Glutamatergic neuron (in vitro differentiated cells): ENCODE results near the gene LRGUK. TPM values are rescaled to one million over a fixed set of nuclear protein-coding genes. Genes with fewer than 3 reads are reported as not detected.

ENCODE experiments used
- DNase-seq: peaks from one replicate; pipeline ENCODE4 v3.0.0; 2022
- H3K27ac Mint-ChIP-seq: one replicate; pipeline ENCODE4 v1.8.0; 2020; ENCODE audit warnings: mild to moderate bottlenecking, mixed read lengths, inconsistent platforms; ENCODE audit not compliant: unreplicated experiment
- H3K27me3 Mint-ChIP-seq: one replicate; pipeline ENCODE4 v1.8.0; 2020; ENCODE audit warnings: mild to moderate bottlenecking, moderate library complexity, mixed read lengths, inconsistent platforms; ENCODE audit not compliant: unreplicated experiment
- H3K36me3 Mint-ChIP-seq: one replicate; pipeline ENCODE4 v1.8.0; 2020; ENCODE audit warnings: mild to moderate bottlenecking, mixed read lengths, inconsistent platforms; ENCODE audit not compliant: unreplicated experiment
- H3K4me1 Mint-ChIP-seq: one replicate; pipeline ENCODE4 v1.8.0; 2020; ENCODE audit warnings: mild to moderate bottlenecking, low read depth, mixed read lengths, inconsistent platforms; ENCODE audit not compliant: unreplicated experiment
- H3K4me3 Mint-ChIP-seq: one replicate; pipeline ENCODE4 v1.8.0; 2020; ENCODE audit warnings: mild to moderate bottlenecking, mixed read lengths, inconsistent platforms; ENCODE audit not compliant: unreplicated experiment
- H3K9me3 Mint-ChIP-seq: one replicate; pipeline ENCODE4 v1.8.0; 2020; ENCODE audit warnings: mild to moderate bottlenecking, moderate library complexity, mixed read lengths, inconsistent platforms; ENCODE audit not compliant: unreplicated experiment
- CTCF ChIP-seq: fragments of 200-600 bp; sonication (generic); IDR thresholded peaks from one replicate; pipeline ENCODE4 v1.5.0; 2021; ENCODE audit not compliant: partially characterized antibody, unreplicated experiment
- total RNA-seq: library from RNA; stranded (reverse); fragmentation: NEBNext Ultra II Directional; extraction: Animal tissue kit (Norgen Biotek cat#: 25700); gene quantifications from one replicate; pipeline ENCODE4 v1.2.1, GENCODE V29; 2021; ENCODE audit not compliant: unreplicated experiment

Gene LRGUK
- total RNA-seq, 1 donor from 2014 or later: 0.81 TPM

- Mint-ChIP-seq H3K4me1 (no peaks in the 10 kb centered on the region), H3K9me3 (no peaks in the 10 kb centered on the region), H3K27ac (no peak overlapping the region), H3K36me3 (no peaks in the 10 kb centered on the region), H3K4me3 (no peak overlapping the region), H3K27me3 (peaks cover 3% of the 10 kb centered on the region)
- no peak for TF ChIP-seq CTCF
- DNase-seq: no peak
These were observed 69.3 kb downstream of the LRGUK start for GRCh38 chr7:134196439-134196838.

- Mint-ChIP-seq H3K4me1 (no peaks in the 10 kb centered on the region), H3K9me3 (no peaks in the 10 kb centered on the region), H3K27me3 (peaks cover 3% of the 10 kb centered on the region), H3K36me3 (no peaks in the 10 kb centered on the region), H3K4me3 (no peak overlapping the region), H3K27ac (no peak overlapping the region)
- no peak for TF ChIP-seq CTCF
- no peak for DNase-seq
These were observed 70.2 kb downstream of the LRGUK start for GRCh38 chr7:134197345-134197744.

GRCh38 chr7:134200970-134201369 is 73.8 kb downstream of the LRGUK start:
- Mint-ChIP-seq H3K4me1 (no peaks in the 10 kb centered on the region), H3K27me3 (no peaks in the 10 kb centered on the region), H3K27ac (no peak overlapping the region), H3K36me3 (no peaks in the 10 kb centered on the region), H3K9me3 (no peaks in the 10 kb centered on the region), H3K4me3 (no peak overlapping the region)
- no peak for TF ChIP-seq CTCF
- DNase-seq: no peak

- TF ChIP-seq CTCF: no peak
- H3K36me3 Mint-ChIP-seq: no peaks in the 10 kb centered on the region
- no peaks in the 10 kb centered on the region for H3K4me1 Mint-ChIP-seq
- H3K4me3 Mint-ChIP-seq: no peak overlapping the region
- no peaks in the 10 kb centered on the region for H3K9me3 Mint-ChIP-seq
- H3K27me3 Mint-ChIP-seq: no peaks in the 10 kb centered on the region
- no peak overlapping the region for H3K27ac Mint-ChIP-seq
- no peak for DNase-seq
These were observed 74.6 kb downstream of the LRGUK start for GRCh38 chr7:134201569-134202261.

- no peak for TF ChIP-seq CTCF
- Mint-ChIP-seq H3K27me3 (peaks cover 1% of the 10 kb centered on the region), H3K4me1 (no peaks in the 10 kb centered on the region), H3K4me3 (no peak overlapping the region), H3K27ac (no peak overlapping the region), H3K9me3 (no peaks in the 10 kb centered on the region), H3K36me3 (no peaks in the 10 kb centered on the region)
- no peak for DNase-seq
These were observed 76.2 kb downstream of the LRGUK start for GRCh38 chr7:134203186-134203889.
